Sigmoid colon (tissue), 7 donors: ENCODE results near the gene IL1RAPL1. TPM values are rescaled to one million over a fixed set of nuclear protein-coding genes. Genes with fewer than 3 reads are reported as not detected.
A peak's percentile ranks its signal among the peaks of the same experiment; 100 is the strongest.

Experiments used
- DNase-seq: peaks from one replicate; pipeline ENCODE4 v3.0.0-alpha.2; 2019
- H3K27ac ChIP-seq, 4 donors: fragments of 200-600 bp; sonication (generic); one replicate each; pipeline ENCODE4 v1.5.1; 2016 to 2019; ENCODE audit warnings: mild to moderate bottlenecking in 1 of 4
- H3K27me3 ChIP-seq, 3 donors: fragments of 200-600 bp; sonication (generic); one replicate each; pipeline ENCODE4 v1.5.1; 2019; ENCODE audit warnings: mild to moderate bottlenecking in 1 of 3
- H3K36me3 ChIP-seq, 4 donors: fragments of 200-600 bp; sonication (generic); one replicate each; pipeline ENCODE4 v1.5.1; 2016 to 2019
- H3K4me1 ChIP-seq, 4 donors: fragments of 200-600 bp; sonication (generic); one replicate each; pipeline ENCODE4 v1.5.1; 2017 to 2019
- H3K4me3 ChIP-seq, 4 donors: fragments of 200-600 bp; sonication (generic); one replicate each; pipeline ENCODE4 v1.5.1; 2017 to 2019; ENCODE audit warnings: mild to moderate bottlenecking in 2 of 4, moderate library complexity in 1 of 4
- H3K9me3 ChIP-seq, 4 donors: fragments of 200-600 bp in 3 of 4; sonication (generic) in 3 of 4; one replicate each; pipeline versions ENCODE4 v1.5.1 to v1.6.1; 2013 to 2019
- CTCF ChIP-seq, 4 experiments: fragments of 450-650 bp in 3 of 4; fragments of 200-600 bp in 1 of 4; IDR thresholded peaks; one replicate each; pipeline ENCODE4 v1.5.1; 2016 to 2019; ENCODE audit warnings: antibody characterized with exemption in 4 of 4, mild to moderate bottlenecking in 3 of 4, moderate library complexity in 2 of 4
- EP300 ChIP-seq, 4 donors: sonication (generic); formaldehyde crosslinking; IDR thresholded peaks; one replicate each; pipeline ENCODE4 v1.6.1; 2017; ENCODE audit warnings: antibody characterized with exemption in 4 of 4
- POLR2A ChIP-seq, 2 donors: fragments of 450-650 bp; IDR thresholded peaks; one replicate each; pipeline ENCODE4 v1.6.1; 2016; ENCODE audit warnings: antibody characterized with exemption in 2 of 2, mild to moderate bottlenecking in 2 of 2, moderate library complexity in 2 of 2
- POLR2AphosphoS5 ChIP-seq, 4 donors: sonication (generic); formaldehyde crosslinking; IDR thresholded peaks; one replicate each; pipeline ENCODE4 v1.6.1; 2017; ENCODE audit warnings: antibody characterized with exemption in 4 of 4
- WGBS, 2 donors: extraction: QIAGEN DNeasy Blood & Tissue Kit; methylation state at CpG; one replicate each; pipeline ENCODE4 v1.1.7; 2013; 5-methylcytosine and 5-hydroxymethylcytosine counted together
- intact Hi-C: fragments of 100-400 bp; cut with DNase I; formaldehyde crosslinking; loops from one replicate; pipeline ENCODE4 v1.15.1; 2023
- polyA plus RNA-seq, 3 donors: library from polyadenylated mRNA; stranded (reverse); fragments of 200-250 nt; gene quantifications; one replicate each; pipeline ENCODE4 v1.2.3, GENCODE V29; 2013
- total RNA-seq, 4 donors: library from RNA; depleted of rRNA; stranded (reverse); fragments of >200 nt; gene quantifications; one replicate each; pipeline ENCODE4 v1.1.0, GENCODE V29; 2016
- donor health status: healthy with polysubstance abuse.
- donor health status: Bipolar disorder and iron deficiency.
- donor health status: healthy.

The IL1RAPL1 gene
- total and polyA plus RNA-seq, 7 donors = 0.07 to 2.5 (median 1.2) TPM; not detected in 2

DNA sequence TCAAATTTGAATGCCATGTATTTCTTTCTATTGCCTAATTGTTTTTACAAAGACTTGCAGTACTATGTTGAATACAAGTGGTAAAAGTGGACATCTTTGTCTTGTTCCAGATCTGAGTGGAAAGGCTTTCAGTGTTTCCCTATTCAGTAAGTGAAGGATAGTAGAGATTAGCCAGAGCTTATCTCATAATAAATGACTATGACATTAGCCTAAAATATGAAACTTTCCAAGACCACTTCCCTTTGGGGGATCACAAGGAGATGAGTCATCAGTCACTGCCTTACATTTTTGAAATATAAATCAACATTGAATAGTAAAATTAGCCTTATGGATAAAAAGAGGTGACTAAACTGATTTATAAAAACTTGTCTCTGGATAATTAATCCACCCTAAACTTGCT lies 1074.0 kb downstream of the IL1RAPL1 start:
- intact Hi-C loops = no loop called here
- Histone ChIP-seq H3K9me3 (no peaks in the 10 kb centered on the region), H3K27ac (peak overlapping the region in 1 of 4 donors; percentile 40)

GRCh38 chrX:29662101-29662500 lies 1074.9 kb downstream of the IL1RAPL1 start:
- intact Hi-C loops = no loop called here

More for the DNA sequence above, 1074.0 kb downstream of the IL1RAPL1 start:
- Histone ChIP-seq H3K27me3 (no peaks in the 10 kb centered on the region), H3K4me1 (peaks cover 0 to 16% (median 6%) of the 10 kb centered on the region in 4 donors), H3K36me3 (no peaks in the 10 kb centered on the region), H3K4me3 (no peak overlapping the region)
- TF ChIP-seq CTCF (IDR thresholded peaks at IDR 0.05) = no peak
- DNase-seq = no peak

DNA sequence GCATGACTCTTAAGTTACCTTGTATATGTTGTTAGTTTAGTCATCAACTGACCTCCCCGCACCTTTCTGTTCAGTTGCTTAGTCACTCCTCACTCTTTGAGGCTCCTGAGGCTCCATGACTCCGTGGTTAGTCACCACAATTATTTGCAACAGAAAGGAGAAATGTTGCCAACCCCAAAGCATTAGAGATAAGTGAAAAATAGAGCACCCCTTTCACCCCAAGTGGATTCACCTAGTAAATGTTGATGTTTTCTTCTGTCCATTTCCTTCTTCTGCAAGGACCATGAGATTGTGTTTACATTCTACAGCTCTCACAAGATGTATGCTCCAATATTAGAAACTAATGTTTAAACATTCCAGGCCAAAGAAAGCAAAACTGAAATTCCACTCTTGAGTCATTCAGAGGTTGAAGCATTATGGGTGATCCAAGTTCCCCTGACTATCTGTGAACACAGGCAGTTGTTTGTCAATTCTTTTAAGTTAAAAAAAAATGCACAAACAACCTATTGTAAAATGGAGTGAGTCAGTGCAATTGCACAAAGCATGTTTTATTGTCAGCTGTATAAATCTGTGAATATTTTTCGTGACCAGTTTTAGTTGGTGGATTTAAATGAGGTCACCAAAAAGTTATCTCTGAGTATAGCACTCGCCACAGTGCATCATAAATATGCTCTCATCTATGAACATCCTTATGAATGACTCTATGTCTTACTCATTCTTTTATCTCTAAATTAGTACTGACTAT lies 1075.7 kb downstream of the IL1RAPL1 start:
- Histone ChIP-seq H3K36me3 (no peaks in the 10 kb centered on the region), H3K9me3 (no peaks in the 10 kb centered on the region), H3K4me3 (no peak overlapping the region), H3K27me3 (no peaks in the 10 kb centered on the region), H3K4me1 (peaks cover 0 to 16% (median 6%) of the 10 kb centered on the region in 4 donors), H3K27ac (peak overlapping the region in 3 of 4 donors; percentile 40 to 54 (median 52))
- intact Hi-C loops = no loop called here
- DNase-seq = no peak
- WGBS, 2 donors = 18 to 43% methylated on average over 4 of the region's 4 CpGs
- no peak for TF ChIP-seq CTCF (IDR thresholded peaks at IDR 0.05)
- TF ChIP-seq POLR2A (IDR thresholded peaks at IDR 0.05) = no peak
- TF ChIP-seq EP300 (IDR thresholded peaks at IDR 0.05) = no peak
- TF ChIP-seq POLR2AphosphoS5 (IDR thresholded peaks at IDR 0.05) = peak in 1 of 4 donors; percentile 13

More at GRCh38 chrX:29662101-29662500, 1074.9 kb downstream of the IL1RAPL1 start:
- Histone ChIP-seq H3K27me3 (no peaks in the 10 kb centered on the region), H3K36me3 (no peaks in the 10 kb centered on the region), H3K27ac (peak overlapping the region in 3 of 4 donors; percentile 40 to 54 (median 52)), H3K4me1 (peaks cover 0 to 16% (median 6%) of the 10 kb centered on the region in 4 donors), H3K4me3 (no peak overlapping the region), H3K9me3 (no peaks in the 10 kb centered on the region)
- no peak for DNase-seq
- TF ChIP-seq POLR2AphosphoS5 (IDR thresholded peaks at IDR 0.05) (no peak), EP300 (IDR thresholded peaks at IDR 0.05) (no peak), CTCF (IDR thresholded peaks at IDR 0.05) (no peak), POLR2A (IDR thresholded peaks at IDR 0.05) (no peak)

DNA sequence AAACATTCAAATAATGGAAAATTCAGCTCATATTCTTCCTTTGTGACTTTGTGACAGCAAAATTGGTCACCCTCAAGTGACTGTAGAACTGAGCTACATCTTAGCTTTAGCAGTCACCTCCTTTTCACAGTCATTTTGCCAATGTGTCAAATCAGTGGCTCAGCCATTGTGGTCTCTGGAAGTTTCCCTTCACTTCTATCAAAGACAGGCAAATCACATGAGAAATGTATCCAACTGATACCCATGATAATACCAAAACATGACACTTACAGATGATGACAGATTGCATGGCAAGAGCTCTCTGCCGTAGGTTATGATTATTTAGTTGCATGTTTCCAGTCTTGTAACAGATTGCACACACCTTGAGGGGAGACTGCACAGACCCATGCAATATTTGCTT lies 1078.3 kb downstream of the IL1RAPL1 start:
- 73 to 92% methylated on average over 1 of the region's 1 CpG for WGBS, 2 donors
- TF ChIP-seq CTCF (IDR thresholded peaks at IDR 0.05) = no peak
- TF ChIP-seq EP300 (IDR thresholded peaks at IDR 0.05) = no peak
- no peak for TF ChIP-seq POLR2AphosphoS5 (IDR thresholded peaks at IDR 0.05)
- TF ChIP-seq POLR2A (IDR thresholded peaks at IDR 0.05) = no peak
- intact Hi-C loops = no loop called here

More for the DNA sequence above, 1078.3 kb downstream of the IL1RAPL1 start:
- Histone ChIP-seq H3K4me3 (no peak overlapping the region), H3K4me1 (peaks cover 0 to 16% (median 6%) of the 10 kb centered on the region in 4 donors), H3K9me3 (no peaks in the 10 kb centered on the region), H3K27me3 (no peaks in the 10 kb centered on the region), H3K36me3 (no peaks in the 10 kb centered on the region), H3K27ac (no peak overlapping the region)
- DNase-seq = no peak
